HEK293 (cell line): ENCODE measurements around the gene CHD5.

Source experiments
- CTCF ChIA-PET: fragments of 350-600 bp; formaldehyde crosslinking; extraction: SDS; loops from one replicate; lab custom pipeline; 2021; ENCODE audit warnings: antibody characterized with exemption; lab: Yijun Ruan, JAX
- POLR2A ChIA-PET: fragments of 300-600 bp; formaldehyde crosslinking; extraction: SDS; loops from one replicate; lab custom pipeline; 2020; ENCODE audit warnings: antibody characterized with exemption, inconsistent platforms; lab: Yijun Ruan, JAX
- H3K27ac ChIP-seq: fragments of 200-500 bp; sonication (Bioruptor generic); 2 replicates; pipeline ENCODE4 v1.5.1; 2014; ENCODE audit warnings: low read depth, low read length, control low read depth, inconsistent platforms; ENCODE audit errors: extremely low read depth
- H3K36me3 ChIP-seq, 2 experiments: fragments of 200-500 bp in 1 of 2; sonication (Bioruptor generic) in 1 of 2; 1 replicate in 1 of 2; 2 replicates in 1 of 2; pipeline ENCODE4 v1.5.1; 2014 to 2017; ENCODE audit warnings: inconsistent platforms in 2 of 2, low read length in 2 of 2; ENCODE audit not compliant: control insufficient read depth in 2 of 2, insufficient read depth in 1 of 2
- H3K4me1 ChIP-seq: fragments of 200-500 bp; sonication (Bioruptor generic); 2 replicates; pipeline ENCODE4 v1.5.1; 2014; ENCODE audit warnings: mild to moderate bottlenecking, low read length, inconsistent platforms; ENCODE audit not compliant: control insufficient read depth, insufficient read depth
- H3K4me3 ChIP-seq: 2 replicates; pipeline ENCODE4 v1.5.1; 2011; ENCODE audit warnings: low read depth, mild to moderate bottlenecking, control low read depth, low read length, moderate library complexity
- H3K9me3 ChIP-seq: fragments of 200-500 bp; sonication (Bioruptor generic); 2 replicates; pipeline ENCODE4 v1.5.1; 2014; ENCODE audit warnings: low read depth, low read length, inconsistent platforms; ENCODE audit not compliant: control insufficient read depth, insufficient read depth
- AEBP2 ChIP-seq: fragments of 450-650 bp; formaldehyde crosslinking; IDR thresholded peaks from 2 replicates; pipeline ENCODE4 v1.5.1; 2016; ENCODE audit warnings: missing biosample characterization, missing genetic modification characterization, borderline replicate concordance
- BCL11A ChIP-seq: fragments of 450-650 bp; formaldehyde crosslinking; IDR thresholded peaks from 2 replicates; pipeline ENCODE4 v1.5.1; 2016; ENCODE audit warnings: low read depth, missing biosample characterization, missing genetic modification characterization
- MYNN ChIP-seq: fragments of 450-650 bp; formaldehyde crosslinking; IDR thresholded peaks from 2 replicates; pipeline ENCODE4 v1.5.1; 2016; ENCODE audit warnings: missing biosample characterization, missing genetic modification characterization, borderline replicate concordance
- YY1 ChIP-seq: fragments of 450-650 bp; formaldehyde crosslinking; IDR thresholded peaks from 2 replicates; pipeline ENCODE4 v1.5.1; 2018; ENCODE audit warnings: missing biosample characterization, missing genetic modification characterization
- ZBTB7A ChIP-seq: fragments of 450-650 bp; formaldehyde crosslinking; IDR thresholded peaks from 2 replicates; pipeline ENCODE4 v1.5.1; 2016; ENCODE audit warnings: low read depth, missing biosample characterization, missing genetic modification characterization
- ZNF114 ChIP-seq: fragments of 450-650 bp; formaldehyde crosslinking; IDR thresholded peaks from 2 replicates; pipeline ENCODE4 v1.5.0; 2017; ENCODE audit warnings: missing biosample characterization, missing genetic modification characterization
- ZNF121 ChIP-seq: fragments of 450-650 bp; formaldehyde crosslinking; IDR thresholded peaks from 2 replicates; pipeline ENCODE4 v1.5.1; 2016; ENCODE audit warnings: missing biosample characterization, missing genetic modification characterization
- ZNF148 ChIP-seq: fragments of 450-650 bp; formaldehyde crosslinking; IDR thresholded peaks from 2 replicates; pipeline ENCODE4 v1.5.0; 2017; ENCODE audit warnings: missing biosample characterization, missing genetic modification characterization, borderline replicate concordance
- ZNF18 ChIP-seq: fragments of 450-650 bp; formaldehyde crosslinking; IDR thresholded peaks from 2 replicates; pipeline ENCODE4 v1.5.1; 2016; ENCODE audit warnings: missing biosample characterization, missing genetic modification characterization
- ZNF23 ChIP-seq: fragments of 450-650 bp; formaldehyde crosslinking; IDR thresholded peaks from 2 replicates; pipeline ENCODE4 v1.5.1; 2016; ENCODE audit warnings: missing biosample characterization, missing genetic modification characterization, borderline replicate concordance
- ZNF335 ChIP-seq: fragments of 450-650 bp; formaldehyde crosslinking; conservative IDR thresholded peaks from 2 replicates; pipeline ENCODE4 v1.5.1; 2016; ENCODE audit warnings: missing biosample characterization, missing genetic modification characterization
- ZNF350 ChIP-seq: fragments of 450-650 bp; formaldehyde crosslinking; IDR thresholded peaks from 2 replicates; pipeline ENCODE4 v1.5.0; 2017; ENCODE audit warnings: missing biosample characterization, mild to moderate bottlenecking, missing genetic modification characterization
- ZNF362 ChIP-seq: fragments of 450-650 bp; formaldehyde crosslinking; IDR thresholded peaks from 2 replicates; pipeline ENCODE4 v1.5.1; 2016; ENCODE audit warnings: missing biosample characterization, missing genetic modification characterization
- ZNF394 ChIP-seq: fragments of 450-650 bp; formaldehyde crosslinking; IDR thresholded peaks from 2 replicates; pipeline ENCODE4 v1.5.1; 2016; ENCODE audit warnings: missing biosample characterization, missing genetic modification characterization, mild to moderate bottlenecking, moderate library complexity, borderline replicate concordance
- ZNF423 ChIP-seq: fragments of 450-650 bp; formaldehyde crosslinking; IDR thresholded peaks from 2 replicates; pipeline ENCODE4 v1.5.1; 2016; ENCODE audit warnings: missing biosample characterization, missing genetic modification characterization
- ZNF510 ChIP-seq: fragments of 450-650 bp; formaldehyde crosslinking; IDR thresholded peaks from 2 replicates; pipeline ENCODE4 v1.5.1; 2018; ENCODE audit warnings: mild to moderate bottlenecking, missing genetic modification characterization, missing biosample characterization; ENCODE audit not compliant: insufficient replicate concordance
- ZNF513 ChIP-seq: fragments of 450-650 bp; IDR thresholded peaks from 2 replicates; pipeline ENCODE4 v1.5.1; 2018; ENCODE audit warnings: missing biosample characterization, missing genetic modification characterization
- ZNF544 ChIP-seq: fragments of 450-650 bp; formaldehyde crosslinking; IDR thresholded peaks from 2 replicates; pipeline ENCODE4 v1.5.0; 2017; ENCODE audit warnings: missing biosample characterization, missing genetic modification characterization
- ZNF596 ChIP-seq: fragments of 450-650 bp; IDR thresholded peaks from 2 replicates; pipeline ENCODE4 v1.5.0; 2018; ENCODE audit warnings: missing biosample characterization, mild to moderate bottlenecking, missing genetic modification characterization, moderate library complexity
- ZNF624 ChIP-seq: fragments of 450-650 bp; formaldehyde crosslinking; IDR thresholded peaks from 2 replicates; pipeline ENCODE4 v1.5.1; 2017; ENCODE audit warnings: missing biosample characterization, missing genetic modification characterization
- ZNF692 ChIP-seq: fragments of 450-650 bp; formaldehyde crosslinking; IDR thresholded peaks from 2 replicates; pipeline ENCODE4 v1.5.1; 2016; ENCODE audit warnings: missing biosample characterization, missing genetic modification characterization
- ZSCAN16 ChIP-seq: fragments of 450-650 bp; formaldehyde crosslinking; IDR thresholded peaks from 2 replicates; pipeline ENCODE4 v1.5.1; 2016; ENCODE audit warnings: missing biosample characterization, missing genetic modification characterization

CHD5 gene

GRCh38 chr1:6112690-6113005 is 67.5 kb downstream of the CHD5 start:
- Histone ChIP-seq H3K4me1 (no peaks in the 10 kb centered on the region), H3K4me3 (no peak overlapping the region), H3K9me3 (no peaks in the 10 kb centered on the region)
- CTCF ChIA-PET, result interaction anchor here (1.6 to 2.4 kb wide), 2 partner anchors 9 to 73 kb away, joined by 3 to 6 read pairs; no protein-coding TSS in a partner anchor
- POLR2A ChIA-PET, result no interaction called here
- TF ChIP-seq ZNF624 (tag by site-specific recombination), result no peak
- TF ChIP-seq ZNF114, result no peak
- TF ChIP-seq ZNF350 (tag by site-specific recombination), result no peak
- TF ChIP-seq ZNF394 (tag by site-specific recombination), result no peak
- TF ChIP-seq ZNF148 (tag by site-specific recombination), result no peak
- no peak for TF ChIP-seq BCL11A (tag by site-specific recombination)
- TF ChIP-seq, all 188 proteins: peak for 0
- no peaks in the 10 kb centered on the region for H3K36me3 ChIP-seq
- no peak overlapping the region for H3K27ac ChIP-seq

- Histone ChIP-seq H3K36me3 (no peaks in the 10 kb centered on the region), H3K4me3 (no peak overlapping the region), H3K4me1 (no peaks in the 10 kb centered on the region), H3K9me3 (no peaks in the 10 kb centered on the region)
- CTCF ChIA-PET, result interaction anchor here (1.6 to 2.4 kb wide), 2 partner anchors 8 to 73 kb away, joined by 3 to 6 read pairs; no protein-coding TSS in a partner anchor
- no peak for TF ChIP-seq AEBP2
- no peak for TF ChIP-seq ZSCAN16 (tag by site-specific recombination)
- no peak for TF ChIP-seq ZNF544 (tag by site-specific recombination)
- TF ChIP-seq ZNF23 (tag by site-specific recombination), result no peak
- no peak for TF ChIP-seq ZNF423 (tag by site-specific recombination)
- TF ChIP-seq ZNF362 (tag by site-specific recombination), result no peak
- TF ChIP-seq ZNF335 (tag by site-specific recombination), result no peak
- no peak for TF ChIP-seq ZNF513 (tag by site-specific recombination)
- TF ChIP-seq ZNF596 (tag by site-specific recombination), result no peak
- no peak for TF ChIP-seq ZNF114
- TF ChIP-seq ZNF510 (tag by site-specific recombination), result no peak
- TF ChIP-seq ZBTB7A (tag by site-specific recombination), result no peak
- no peak for TF ChIP-seq YY1
- no peak for TF ChIP-seq ZNF692 (tag by site-specific recombination)
- TF ChIP-seq ZNF18 (tag by site-specific recombination), result no peak
- TF ChIP-seq MYNN, result no peak
- TF ChIP-seq ZNF121 (tag by site-specific recombination), result no peak
- TF ChIP-seq, all 188 proteins: peak for 0
- no peak overlapping the region for H3K27ac ChIP-seq
- POLR2A ChIA-PET, result no interaction called here
These were observed 68.0 kb downstream of the CHD5 start for GRCh38 chr1:6111991-6112689.
